ENCODE data around the gene IFI6.

Gene IFI6

DNA sequence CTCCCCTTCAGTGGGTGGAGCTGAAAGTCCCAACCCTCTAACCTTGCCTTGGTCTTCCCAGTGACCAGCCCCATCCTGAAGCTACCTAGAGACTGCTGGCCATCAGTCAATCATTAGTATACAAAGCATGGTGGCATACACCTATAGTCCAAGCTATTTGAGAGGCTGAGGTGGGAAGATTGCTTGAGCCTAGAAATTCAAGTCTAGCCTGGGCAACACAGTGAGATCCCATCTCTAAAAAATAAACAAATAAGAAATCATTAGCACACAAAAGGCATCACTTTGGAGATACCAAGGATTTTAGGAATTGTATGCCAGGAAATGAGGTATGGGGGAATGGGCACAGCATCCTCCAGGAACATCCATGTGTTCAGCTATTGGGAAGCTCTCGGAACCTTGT lies 4.4 kb upstream of the IFI6 start:
- in situ Hi-C loops (cut with HindIII; ENCODE audit: low sequenced_read_pairs) = no loop called here

DNA sequence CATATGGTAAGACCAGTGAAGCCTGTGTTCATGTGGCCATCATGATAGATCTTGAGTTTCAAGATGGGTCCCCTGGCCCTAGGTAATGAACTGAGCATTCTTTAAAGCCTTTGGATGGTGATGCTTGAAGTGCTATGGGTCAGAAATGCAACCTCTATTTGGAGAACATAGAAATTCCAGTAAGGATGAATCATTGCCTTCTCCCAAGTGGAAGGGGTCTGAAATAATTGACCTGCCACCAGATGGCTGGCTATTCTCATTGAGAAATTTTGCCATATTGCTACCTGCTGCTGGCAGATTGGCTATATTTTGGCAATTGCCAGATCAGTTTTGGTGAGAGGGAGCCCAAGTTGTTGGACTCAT lies 739 bp upstream of the IFI6 start:
- in situ Hi-C loops (cut with HindIII; ENCODE audit: low sequenced_read_pairs) = no loop called here

DNA sequence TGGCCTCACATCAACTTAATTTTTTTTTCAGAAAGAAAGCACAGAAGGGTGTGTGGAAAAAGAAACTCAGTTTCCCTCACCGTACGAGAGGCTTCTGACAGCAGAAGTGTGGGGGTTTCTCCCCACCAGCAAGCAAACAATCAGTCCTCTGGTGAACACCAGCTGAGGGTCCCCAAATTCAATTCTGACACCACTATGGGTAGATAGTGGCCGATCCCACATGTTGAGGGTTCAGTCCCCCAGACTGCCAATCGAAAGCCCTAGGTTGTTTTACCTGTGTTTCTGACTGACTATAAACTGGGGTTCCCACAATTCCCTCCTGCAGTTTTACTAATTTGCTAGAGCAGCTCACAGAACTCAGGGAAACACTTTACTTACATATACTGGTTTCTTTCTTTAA lies 2.1 kb downstream of the IFI6 start:
- in situ Hi-C loops (cut with HindIII; ENCODE audit: low sequenced_read_pairs) = no loop called here

DNA sequence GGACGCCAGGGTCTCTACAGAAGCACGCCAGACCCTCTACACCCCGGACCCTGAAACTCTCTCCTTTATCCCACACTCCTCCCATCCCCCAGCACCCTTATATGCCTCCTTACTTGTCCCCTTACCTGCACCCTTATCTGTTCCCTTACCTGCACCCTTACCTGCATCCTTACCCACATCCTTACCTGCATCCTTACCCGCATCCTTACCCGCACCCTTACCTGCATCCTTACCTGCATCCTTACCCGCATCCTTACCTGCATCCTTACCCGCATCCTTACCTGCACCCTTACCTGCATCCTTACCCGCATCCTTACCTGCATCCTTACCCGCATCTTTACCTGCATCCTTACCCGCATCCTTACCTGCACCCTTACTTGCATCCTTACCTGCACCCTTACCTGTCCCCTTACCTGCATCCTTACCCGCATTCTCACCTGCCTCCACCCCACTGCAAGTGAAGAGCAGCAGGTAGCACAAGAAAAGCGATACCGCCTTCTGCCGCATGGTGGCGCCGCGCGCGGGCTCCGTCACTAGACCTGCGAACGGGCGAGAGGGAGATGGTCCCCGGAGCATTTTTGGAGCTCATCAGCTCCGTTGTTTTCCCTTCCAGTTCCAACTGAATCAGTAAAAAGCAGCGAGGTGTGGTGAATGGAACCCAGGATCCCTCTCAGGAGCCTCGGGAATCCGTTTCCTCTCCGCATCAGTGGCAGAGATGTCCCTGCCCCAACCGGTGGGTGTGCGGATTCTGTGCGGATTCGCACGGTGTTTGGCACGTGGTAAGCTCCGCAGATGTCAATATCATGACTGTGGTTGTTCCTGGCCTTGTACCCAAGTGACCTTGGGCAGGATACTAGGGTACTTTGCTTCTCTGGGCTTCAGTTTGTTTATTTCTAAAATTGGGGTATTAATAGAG lies 2.9 kb downstream of the IFI6 start:
- in situ Hi-C loops (cut with HindIII; ENCODE audit: low sequenced_read_pairs) = no loop called here

DNA sequence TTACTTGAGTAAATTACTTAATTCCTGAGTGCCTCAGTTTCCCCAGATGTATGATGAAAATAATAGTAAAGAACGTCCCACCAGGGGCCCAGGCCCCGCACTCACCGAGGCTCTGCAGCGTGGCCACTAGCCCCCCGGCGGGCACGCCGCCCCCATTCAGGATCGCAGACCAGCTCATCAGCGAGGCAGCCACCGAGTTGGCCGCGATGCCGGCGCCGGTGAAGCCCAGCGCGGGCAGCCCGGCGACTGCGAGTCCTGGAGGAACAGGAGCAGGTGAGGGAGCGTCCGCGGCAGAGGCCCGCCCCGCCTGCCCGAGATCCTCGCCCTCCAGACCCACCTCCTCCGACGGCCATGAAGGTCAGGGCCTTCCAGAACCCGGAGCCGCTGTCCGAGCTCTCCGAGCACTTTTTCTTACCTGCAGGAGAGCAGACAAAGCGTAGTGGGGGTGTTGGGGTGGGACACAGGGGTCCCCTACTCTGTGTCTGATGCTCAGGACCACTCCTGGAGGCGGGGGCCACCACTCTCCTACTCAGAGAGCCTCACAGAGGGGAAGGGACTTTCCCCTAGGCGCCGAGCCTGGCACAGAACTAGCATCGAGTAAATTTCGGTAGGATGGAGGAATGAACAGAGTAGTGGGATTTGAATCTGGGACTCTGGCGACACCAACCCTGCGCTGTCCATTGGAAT lies 3.7 kb downstream of the IFI6 start:
- in situ Hi-C loops (cut with HindIII; ENCODE audit: low sequenced_read_pairs) = no loop called here

DNA sequence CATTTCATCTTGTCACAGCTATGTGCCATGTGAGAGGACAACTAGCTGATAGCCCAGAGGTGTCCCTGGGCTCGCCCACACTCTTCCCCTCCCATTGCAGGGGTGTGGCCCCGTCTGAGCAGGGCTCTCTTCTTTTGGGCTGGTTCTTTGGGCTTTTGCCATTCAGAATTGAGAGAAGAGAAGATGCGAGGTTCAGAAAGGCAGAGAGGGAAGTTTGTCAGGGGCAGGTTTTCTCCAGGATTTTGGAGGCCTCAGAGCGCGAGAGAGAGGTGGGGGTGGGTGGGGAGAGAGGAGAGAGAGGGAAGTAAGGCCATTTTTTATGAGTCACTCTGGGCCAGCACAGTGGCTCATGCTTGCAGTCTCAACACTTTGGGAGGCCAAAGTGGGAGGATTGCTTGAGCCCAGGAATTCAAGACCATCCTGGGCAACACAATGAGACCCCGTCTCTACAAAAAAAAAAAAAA lies 5.2 kb downstream of the IFI6 start:
- in situ Hi-C loops (cut with HindIII; ENCODE audit: low sequenced_read_pairs) = no loop called here

DNA sequence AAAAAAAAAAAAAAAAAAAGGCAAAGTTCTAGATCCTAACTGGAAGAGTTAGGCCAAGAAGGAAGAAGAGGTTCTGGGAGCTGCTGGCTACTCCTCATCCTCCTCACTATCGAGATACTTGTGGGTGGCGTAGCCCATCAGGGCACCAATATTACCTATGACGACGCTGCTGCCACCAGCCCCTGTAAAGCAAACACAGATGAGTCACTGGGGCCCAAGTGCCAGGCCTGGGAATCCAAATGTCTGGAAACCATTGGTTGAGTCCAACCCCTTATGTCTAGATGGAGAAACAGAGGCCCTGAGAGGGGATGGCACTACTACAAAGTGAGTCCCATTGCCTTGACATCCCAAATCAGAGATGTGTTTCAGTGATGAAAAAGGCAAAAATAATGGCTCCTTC lies 5.7 kb downstream of the IFI6 start:
- in situ Hi-C loops (cut with HindIII; ENCODE audit: low sequenced_read_pairs) = no loop called here

DNA sequence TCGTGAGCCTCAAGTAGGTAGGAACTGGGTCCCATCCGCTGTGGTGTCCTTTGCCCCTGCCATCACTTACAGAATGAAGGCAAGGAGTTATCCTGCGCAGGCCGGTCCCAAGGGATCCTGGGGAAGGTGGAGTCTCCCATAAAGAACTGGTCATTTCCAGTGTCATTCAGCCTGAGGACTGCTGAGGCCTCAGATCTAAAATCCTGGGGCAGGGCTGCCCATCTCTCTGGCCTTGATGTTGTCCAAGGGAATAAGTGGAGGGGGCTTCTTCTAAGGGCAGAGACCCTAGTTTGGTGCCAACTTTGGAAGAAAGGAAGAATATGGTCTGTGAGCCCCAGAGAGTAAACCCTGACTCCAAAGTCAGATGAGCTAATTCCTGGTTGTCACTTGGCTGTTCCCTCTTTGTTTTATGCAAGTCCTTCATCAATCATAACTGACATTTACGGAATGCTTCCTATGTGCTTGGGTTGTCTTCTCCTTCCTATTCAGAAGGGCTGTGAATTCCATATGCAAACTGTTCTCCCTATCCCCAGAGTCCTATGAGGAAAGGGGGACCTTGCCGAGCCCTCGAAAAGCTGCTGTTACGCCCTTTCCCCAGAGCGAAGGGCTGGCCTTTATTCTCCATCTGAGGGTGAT lies 6.9 kb downstream of the IFI6 start:
- in situ Hi-C loops (cut with HindIII; ENCODE audit: low sequenced_read_pairs) = no loop called here

DNA sequence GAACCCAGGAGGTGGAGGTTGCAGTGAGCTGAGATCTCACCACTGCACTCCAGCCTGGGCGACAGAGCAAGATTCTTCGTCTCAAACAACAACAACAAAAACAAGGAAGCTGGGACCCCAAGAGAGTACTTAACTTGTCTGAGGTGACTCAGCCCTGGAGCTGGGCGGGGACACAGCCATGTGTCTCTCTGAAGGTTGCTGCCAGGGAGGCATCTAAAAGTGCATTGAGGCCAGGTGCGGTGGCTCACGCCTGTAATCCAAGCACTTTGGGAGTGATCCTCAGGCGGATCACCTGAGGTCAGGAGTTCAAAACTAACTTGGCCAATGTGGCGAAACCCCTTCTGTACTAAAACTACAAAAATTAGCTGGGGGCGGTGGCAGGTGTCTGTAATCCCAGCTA lies 7.7 kb downstream of the IFI6 start:
- in situ Hi-C loops (cut with HindIII; ENCODE audit: low sequenced_read_pairs) = no loop called here

DNA sequence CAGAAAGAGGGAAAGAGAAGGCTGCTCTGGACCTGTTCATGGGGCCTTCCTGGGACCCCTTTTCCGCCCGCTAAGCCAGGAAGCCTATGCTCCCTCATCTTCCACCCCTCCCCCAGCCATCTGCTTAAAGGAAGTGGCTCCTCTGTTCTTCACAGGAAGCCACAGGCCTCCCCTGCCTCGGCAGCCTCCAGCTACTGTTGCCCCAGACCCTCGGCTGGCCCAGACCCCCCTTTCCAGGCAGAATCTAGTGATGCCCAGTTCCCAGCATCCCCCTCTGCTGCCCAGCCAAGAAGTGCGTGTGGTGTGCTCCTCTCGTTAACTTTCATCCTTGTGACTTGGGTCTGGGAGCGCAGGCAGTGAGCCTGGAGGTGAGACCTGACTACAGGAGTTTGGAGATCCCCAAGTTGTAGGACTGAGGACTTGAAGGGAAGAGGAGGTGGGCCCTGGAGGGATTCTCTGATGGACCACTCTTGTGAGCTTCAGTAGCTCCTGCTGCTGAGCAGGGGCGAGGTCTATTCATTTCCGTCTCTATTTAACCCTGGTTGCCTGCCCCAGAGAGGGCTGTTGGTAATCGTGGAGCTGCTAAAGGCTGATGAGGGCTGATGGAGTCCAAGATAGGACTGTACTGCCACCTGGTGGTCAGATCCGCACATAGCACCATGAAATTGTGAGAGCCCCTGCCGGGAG lies 9.1 kb downstream of the IFI6 start:
- in situ Hi-C loops (cut with HindIII; ENCODE audit: low sequenced_read_pairs) = no loop called here

DNA sequence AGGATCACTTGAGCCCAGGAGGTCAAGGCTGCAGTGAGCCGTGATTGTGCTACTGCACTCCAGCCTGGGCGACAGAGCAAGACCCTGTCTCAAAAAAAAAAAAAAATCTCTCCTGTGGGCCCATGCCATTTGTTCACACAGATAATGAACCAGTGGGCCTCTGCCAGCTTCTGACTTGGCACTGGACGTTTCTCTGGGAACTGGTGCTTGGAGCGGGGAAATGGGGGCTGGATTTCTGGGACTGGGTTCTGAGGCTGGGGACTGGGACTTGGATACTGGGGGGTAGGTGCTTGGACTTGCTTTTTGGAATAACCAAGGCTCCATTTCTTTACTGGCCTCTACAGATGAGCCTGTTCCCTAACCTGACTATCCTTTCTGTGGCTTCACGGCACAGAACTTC lies 9.7 kb downstream of the IFI6 start:
- in situ Hi-C loops (cut with HindIII; ENCODE audit: low sequenced_read_pairs) = no loop called here

DNA sequence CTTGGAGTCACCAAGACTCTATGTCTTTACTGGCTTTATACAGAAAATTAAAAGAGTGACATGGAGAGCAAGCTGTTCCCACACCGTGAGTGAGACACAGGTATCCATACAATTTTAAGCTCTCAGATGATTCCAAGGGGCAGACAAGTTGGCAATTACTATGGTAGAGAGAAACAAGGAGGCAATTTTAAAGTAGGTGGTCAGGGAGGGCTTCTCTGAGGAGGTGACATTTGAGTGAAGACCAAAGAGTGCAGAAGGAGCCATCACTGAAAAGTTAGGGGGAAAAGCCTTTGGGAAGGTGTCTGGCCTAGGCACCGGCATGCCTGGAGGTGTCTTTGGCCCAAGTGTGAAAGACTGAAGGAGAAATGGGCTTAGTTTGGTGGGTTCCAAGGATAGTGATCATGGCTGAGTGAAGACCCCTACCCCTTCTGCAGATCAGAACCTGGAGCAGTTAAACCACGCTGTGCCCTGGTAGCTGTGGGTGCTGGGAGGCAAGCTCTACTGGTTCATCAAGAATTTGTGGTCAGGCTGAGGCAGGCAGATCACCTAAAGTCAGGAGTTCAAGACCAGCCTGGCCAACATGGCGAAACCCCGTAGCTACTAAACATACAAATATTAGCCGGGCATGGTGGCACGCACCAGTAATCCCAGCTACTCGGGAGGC lies 10.4 kb downstream of the IFI6 start:
- in situ Hi-C loops (cut with HindIII; ENCODE audit: low sequenced_read_pairs) = no loop called here

DNA sequence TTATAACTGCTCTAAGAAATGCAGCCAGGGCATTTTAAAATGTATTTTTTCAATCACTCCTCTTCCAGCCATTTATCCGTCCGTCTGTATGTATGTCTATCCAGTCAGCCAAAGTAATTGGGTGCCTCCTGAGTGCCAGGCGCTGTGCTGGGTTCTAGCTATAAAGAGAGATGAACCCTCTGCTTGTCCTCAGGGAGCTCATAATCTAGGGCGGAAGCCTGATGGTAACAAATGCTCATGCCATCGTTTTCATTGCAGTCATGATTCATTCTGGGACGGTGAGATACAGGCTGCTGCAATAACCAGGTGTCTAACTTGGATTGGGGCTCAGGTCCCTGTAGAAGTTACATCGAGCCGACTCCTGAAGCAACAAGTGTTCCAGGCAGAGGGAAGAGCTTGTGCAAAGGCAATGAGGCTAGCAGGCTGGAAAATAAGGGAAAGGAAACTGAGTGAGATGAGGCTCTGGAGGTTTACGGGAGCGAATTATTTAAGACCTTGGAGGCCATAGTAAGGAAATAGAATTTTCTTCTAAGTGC lies 11.6 kb downstream of the IFI6 start:
- in situ Hi-C loops (cut with HindIII; ENCODE audit: low sequenced_read_pairs) = no loop called here

DNA sequence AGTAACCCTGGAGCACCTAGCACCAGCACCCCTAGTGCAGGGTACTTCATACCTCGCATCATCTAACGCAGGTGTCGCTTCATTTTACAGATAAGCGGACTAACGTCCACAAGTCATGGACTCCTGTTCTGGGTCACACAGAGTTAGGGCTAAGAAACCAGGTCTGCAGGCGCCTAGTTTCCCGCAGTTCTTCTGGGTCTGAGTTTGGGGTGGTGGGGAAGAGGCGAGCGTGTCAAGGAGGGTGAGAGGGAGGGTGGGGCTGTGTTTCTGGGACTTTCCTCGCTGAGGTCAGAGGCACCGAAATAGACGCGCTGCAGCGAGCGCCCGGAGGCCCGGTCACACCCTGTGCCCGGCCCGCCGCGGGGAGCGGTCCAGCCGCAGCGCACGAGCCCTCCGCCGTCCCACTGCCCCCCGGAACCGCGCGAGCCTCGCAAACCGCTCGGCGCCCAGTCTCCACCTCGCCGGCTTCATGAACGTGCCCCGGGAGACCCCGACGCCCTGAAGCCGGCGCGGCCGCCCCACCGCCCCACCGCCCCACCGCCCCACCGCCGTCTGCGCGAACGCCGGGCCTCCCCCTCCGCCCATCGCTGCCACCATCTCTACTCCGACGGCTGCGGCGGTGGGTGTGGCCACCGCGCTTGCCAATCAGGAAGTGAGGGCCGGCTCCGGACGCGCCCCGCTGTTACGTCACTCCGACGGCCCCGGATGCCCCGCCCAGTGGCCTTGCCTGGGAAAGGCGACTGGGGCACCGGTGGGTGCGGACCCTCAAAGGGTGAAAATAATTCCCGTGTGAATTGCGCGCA lies 12.3 kb downstream of the IFI6 start:
- in situ Hi-C loops (cut with HindIII; ENCODE audit: low sequenced_read_pairs) = no loop called here

DNA sequence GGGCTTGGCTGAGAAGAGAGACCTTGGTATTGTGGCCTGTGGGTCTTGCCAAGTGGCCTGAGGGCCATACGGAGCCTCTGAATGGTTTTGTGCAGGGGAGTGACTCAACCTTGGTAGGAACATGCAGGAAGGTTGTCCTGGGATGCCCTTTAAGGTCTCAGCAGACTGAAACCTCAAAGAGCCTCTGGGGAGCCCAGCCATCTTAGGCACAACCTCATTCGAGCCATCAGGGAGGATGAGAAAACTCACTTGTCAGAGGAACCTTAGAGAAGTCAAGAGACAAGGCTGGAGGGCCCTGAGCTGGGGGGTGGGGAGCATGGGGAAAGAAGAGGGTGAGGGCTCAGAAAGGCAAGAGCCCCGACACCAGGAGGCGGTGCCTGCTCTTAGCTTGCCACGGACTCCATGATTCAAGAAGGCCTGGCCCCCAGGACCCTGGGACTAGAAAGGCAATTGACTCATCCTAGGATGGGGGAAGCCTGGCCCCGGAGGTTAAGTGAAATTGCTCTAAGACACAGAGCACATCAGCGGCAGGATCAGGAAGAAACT lies 13.0 kb downstream of the IFI6 start:
- in situ Hi-C loops (cut with HindIII; ENCODE audit: low sequenced_read_pairs) = no loop called here

DNA sequence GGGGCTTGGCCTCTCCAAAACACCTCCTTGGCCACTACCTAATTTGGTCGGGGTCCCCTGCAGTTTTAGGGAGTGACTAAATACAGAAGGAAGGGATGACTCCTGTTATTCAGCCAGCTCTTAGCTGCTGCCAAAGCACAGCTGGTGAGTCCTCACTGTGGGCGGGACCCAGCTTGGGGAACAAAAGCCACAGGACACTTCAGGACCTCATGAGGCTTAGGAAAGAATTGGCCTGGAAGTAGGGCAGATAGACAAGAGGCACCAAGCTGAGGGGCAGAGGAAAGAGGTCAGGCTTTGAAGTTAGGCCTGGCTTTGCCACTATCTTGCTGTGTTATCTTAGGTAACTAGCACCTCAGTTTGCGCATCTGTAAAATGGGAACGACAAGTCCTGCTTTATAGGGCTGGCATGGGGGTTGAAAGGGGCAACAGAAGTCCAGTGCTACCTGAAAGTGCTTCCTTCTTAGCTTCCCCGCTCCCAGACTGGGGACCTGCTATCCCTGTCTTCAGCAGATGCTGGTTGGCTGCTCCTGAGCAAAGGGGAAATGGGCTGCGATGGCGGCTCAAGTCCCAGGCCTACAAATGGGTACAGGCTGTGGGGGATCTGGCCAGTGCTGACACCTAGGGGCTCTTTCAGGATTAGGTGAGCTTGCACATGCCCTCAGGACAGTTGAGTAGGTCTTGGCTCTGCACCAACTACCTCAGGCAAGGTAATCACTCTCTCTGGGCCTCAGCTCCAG lies 15.7 kb downstream of the IFI6 start:
- in situ Hi-C loops (cut with HindIII; ENCODE audit: low sequenced_read_pairs) = no loop called here

DNA sequence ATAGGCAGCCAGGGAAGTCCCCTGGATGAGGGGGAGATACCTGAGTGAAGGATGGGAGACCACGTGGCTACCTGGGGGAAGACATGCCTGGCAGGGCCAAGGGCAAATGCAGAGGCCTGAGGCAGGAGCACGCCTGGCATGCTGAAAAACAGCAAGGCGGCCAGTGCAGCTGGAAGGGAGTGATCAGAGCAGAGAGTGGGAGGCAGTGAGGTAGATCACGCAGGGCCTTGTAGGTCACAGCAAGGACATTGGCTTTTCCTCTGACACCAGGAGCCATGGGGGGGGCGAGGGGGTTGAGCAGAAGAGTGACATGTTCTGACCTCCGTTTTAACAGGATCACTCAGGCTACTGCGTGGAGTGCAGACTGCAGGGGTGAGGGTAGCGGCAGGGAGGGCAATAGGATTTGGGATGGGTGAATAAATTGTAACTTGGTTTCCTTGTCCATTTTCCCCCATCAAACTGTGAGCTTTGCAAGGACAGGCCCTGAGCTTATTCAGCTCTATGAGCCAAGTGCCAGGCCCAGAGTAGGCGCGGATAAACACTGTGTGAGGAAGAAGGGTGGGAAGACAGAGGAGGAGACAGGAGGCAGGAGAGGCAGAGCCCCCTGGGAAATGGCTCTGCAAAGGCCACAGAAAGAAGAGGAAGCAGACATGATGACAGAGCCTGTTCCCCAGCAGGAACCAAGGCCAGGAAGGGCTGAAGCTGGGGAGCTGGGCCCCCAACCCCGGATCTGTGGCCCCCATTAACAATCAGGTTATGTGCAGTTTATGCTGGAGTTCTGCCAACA lies 16.6 kb downstream of the IFI6 start:
- in situ Hi-C loops (cut with HindIII; ENCODE audit: low sequenced_read_pairs) = no loop called here

All from DLD1 (cell line).